Colon (tissue), 2 donors: ENCODE data around the gene CFI.
A peak's percentile ranks its signal among the peaks of the same experiment; 100 is the strongest.

ENCODE experiments used
- FAIRE-seq: peaks from 2 replicates; lab custom pipeline; 2012; peaks lifted over from hg19 to GRCh38; lab: Jason Lieb, UNC
- donor health status: control.
- donor health status: control.

Gene CFI

GRCh38 chr4:109801895-109802319 lies at the start of gene CFI:
CFI (minus strand) TSS chr4:109801999; CDS start chr4:109801971, 28 bp downstream.
- FAIRE-seq = no peak

GRCh38 chr4:109850601-109851000 lies 48.8 kb upstream of the CFI start:
- FAIRE-seq = no peak

GRCh38 chr4:109848501-109848900 lies 46.7 kb upstream of the CFI start:
- no peak for FAIRE-seq

GRCh38 chr4:109847896-109848442 lies 46.2 kb upstream of the CFI start, which contains the start of gene LRIT3:
LRIT3 (plus strand) TSS chr4:109848107; CDS start chr4:109848202, 95 bp downstream.
- no peak for FAIRE-seq

GRCh38 chr4:109846395-109847098 lies 44.7 kb upstream of the CFI start:
- FAIRE-seq = no peak

GRCh38 chr4:109836985-109837384 lies 35.2 kb upstream of the CFI start:
- no peak for FAIRE-seq

GRCh38 chr4:109833756-109834155 lies 32.0 kb upstream of the CFI start:
- no peak for FAIRE-seq

- no peak for FAIRE-seq
These were observed 25.9 kb upstream of the CFI start, which contains the start of gene RRH for GRCh38 chr4:109827672-109828071. RRH (plus strand) TSS chr4:109827972; CDS start chr4:109828028, 56 bp downstream.

- FAIRE-seq = peak; percentile 21
These were observed 24.9 kb upstream of the CFI start for GRCh38 chr4:109826719-109827118.

- FAIRE-seq = no peak
These were observed 19.4 kb upstream of the CFI start for GRCh38 chr4:109821185-109821584.

GRCh38 chr4:109820563-109820962 lies 18.8 kb upstream of the CFI start:
- no peak for FAIRE-seq

- no peak for FAIRE-seq
These were observed 16.5 kb upstream of the CFI start for GRCh38 chr4:109818268-109818667.

GRCh38 chr4:109816894-109817293 lies 15.1 kb upstream of the CFI start:
- no peak for FAIRE-seq

- FAIRE-seq = no peak
These were observed 14.3 kb upstream of the CFI start for GRCh38 chr4:109816082-109816442.

GRCh38 chr4:109815151-109816081 lies 13.6 kb upstream of the CFI start, which contains the start of gene GAR1:
GAR1 (plus strand) TSS chr4:109815762; CDS start chr4:109816165, 403 bp downstream.
- peak; percentile 24 for FAIRE-seq

GRCh38 chr4:109811707-109812106 lies 9.9 kb upstream of the CFI start:
- FAIRE-seq = no peak

- FAIRE-seq = no peak
These were observed 9.0 kb upstream of the CFI start for GRCh38 chr4:109810552-109811387.

GRCh38 chr4:109809655-109810054 lies 7.9 kb upstream of the CFI start:
- no peak for FAIRE-seq

GRCh38 chr4:109803924-109804571 lies 2.2 kb upstream of the CFI start:
- no peak for FAIRE-seq

- no peak for FAIRE-seq
These were observed 555 bp downstream of the CFI start for GRCh38 chr4:109801099-109801789.

GRCh38 chr4:109798866-109799265 lies 2.9 kb downstream of the CFI start:
- FAIRE-seq = no peak
